Common myeloid progenitor, CD34-positive (primary cell): ENCODE measurements around the gene KCTD16.

Experiments used
- CTCF ChIA-PET: fragments of 350-600 bp; sonication (Branson Sonifier 250); formaldehyde crosslinking; loops from one replicate; lab custom pipeline; 2021; ENCODE audit warnings: antibody characterized with exemption; lab: Charles Lee
- POLR2A ChIA-PET: fragments of 350-600 bp; sonication (Branson Sonifier 250); formaldehyde crosslinking; loops from one replicate; lab custom pipeline; 2021; ENCODE audit warnings: antibody characterized with exemption; lab: Charles Lee
- DNase-seq, 3 donors: peaks; one replicate each; pipeline versions ENCODE4 v3.0.0 to v3.0.0-alpha.2; 2013
- H3K27ac ChIP-seq, 2 experiments: 1 replicate in 1 of 2; 2 replicates in 1 of 2; pipeline ENCODE4 v1.7.0; 2013; ENCODE audit warnings: inconsistent platforms in 2 of 2, low read length in 2 of 2, mild to moderate bottlenecking in 2 of 2, low read depth in 1 of 2, moderate library complexity in 1 of 2; ENCODE audit not compliant: severe bottlenecking in 2 of 2, insufficient read depth in 1 of 2, poor library complexity in 1 of 2
- H3K27me3 ChIP-seq, 5 experiments: replicated peaks in 2 of 5; 1 replicate in 3 of 5; 2 replicates in 2 of 5; pipeline versions ENCODE4 v1.6.1 to v1.7.0; 2013; ENCODE audit warnings: low read length in 4 of 5, mild to moderate bottlenecking in 2 of 5, moderate library complexity in 2 of 5, inconsistent platforms in 1 of 5; ENCODE audit not compliant: insufficient read depth in 5 of 5, control insufficient read depth in 4 of 5
- H3K36me3 ChIP-seq, 4 experiments: 1 replicate in 2 of 4; 2 replicates in 2 of 4; pipeline versions ENCODE4 v1.6.1 to v1.7.0; 2013; ENCODE audit warnings: low read length in 3 of 4, control low read depth in 1 of 4, mild to moderate bottlenecking in 1 of 4; ENCODE audit not compliant: control insufficient read depth in 4 of 4, insufficient read depth in 4 of 4
- H3K4me1 ChIP-seq, 4 experiments: 1 replicate in 3 of 4; 2 replicates in 1 of 4; pipeline versions ENCODE4 v1.6.1 to v1.7.1; 2013; ENCODE audit warnings: low read length in 3 of 4, mild to moderate bottlenecking in 3 of 4, control low read depth in 1 of 4, inconsistent platforms in 1 of 4, moderate library complexity in 1 of 4; ENCODE audit not compliant: control insufficient read depth in 4 of 4, insufficient read depth in 4 of 4; ENCODE audit errors: control extremely low read depth in 1 of 4
- H3K4me3 ChIP-seq, 7 experiments: 1 replicate in 4 of 7; 2 replicates in 3 of 7; pipeline versions ENCODE4 v1.5.1 to v1.7.0; 2013; ENCODE audit warnings: mild to moderate bottlenecking in 7 of 7, low read length in 6 of 7, moderate library complexity in 6 of 7, inconsistent platforms in 2 of 7, low read depth in 2 of 7, control low read depth in 1 of 7; ENCODE audit not compliant: insufficient read depth in 4 of 7, control insufficient read depth in 1 of 7; ENCODE audit errors: extremely low read depth in 1 of 7
- H3K9me3 ChIP-seq, 5 experiments: 1 replicate in 4 of 5; 2 replicates in 1 of 5; pipeline versions ENCODE4 v1.6.1 to v1.7.1; 2013; ENCODE audit warnings: low read length in 4 of 5, mild to moderate bottlenecking in 2 of 5, inconsistent platforms in 1 of 5, low read depth in 1 of 5, moderate library complexity in 1 of 5; ENCODE audit not compliant: control insufficient read depth in 4 of 5, insufficient read depth in 2 of 5; ENCODE audit errors: control extremely low read depth in 1 of 5
- WGBS: methylation state at CpG from one replicate; pipeline ENCODE4 v1.1.5; 2013; ENCODE audit not compliant: insufficient coverage; 5-methylcytosine and 5-hydroxymethylcytosine counted together

Gene KCTD16

GRCh38 chr5:144365885-144366284 lies 195.2 kb downstream of the KCTD16 start:
- ChIA-PET CTCF (no interaction called here), POLR2A (no interaction called here)
- Histone ChIP-seq H3K4me3 (no peak overlapping the region), H3K36me3 (no peaks in the 10 kb centered on the region), H3K27ac (no peak overlapping the region), H3K4me1 (no peaks in the 10 kb centered on the region), H3K9me3 (no peaks in the 10 kb centered on the region), H3K27me3 (no peaks in the 10 kb centered on the region)
- DNase-seq, result no peak

GRCh38 chr5:144367991-144368390 lies 197.3 kb downstream of the KCTD16 start:
- Histone ChIP-seq H3K4me1 (no peaks in the 10 kb centered on the region), H3K4me3 (no peak overlapping the region), H3K36me3 (no peaks in the 10 kb centered on the region), H3K9me3 (no peaks in the 10 kb centered on the region), H3K27me3 (no peaks in the 10 kb centered on the region), H3K27ac (no peak overlapping the region)
- POLR2A ChIA-PET, result no interaction called here
- DNase-seq, result no peak
- WGBS, result 0% methylated on average over 1 of the region's 3 CpGs
- CTCF ChIA-PET, result no interaction called here

DNA sequence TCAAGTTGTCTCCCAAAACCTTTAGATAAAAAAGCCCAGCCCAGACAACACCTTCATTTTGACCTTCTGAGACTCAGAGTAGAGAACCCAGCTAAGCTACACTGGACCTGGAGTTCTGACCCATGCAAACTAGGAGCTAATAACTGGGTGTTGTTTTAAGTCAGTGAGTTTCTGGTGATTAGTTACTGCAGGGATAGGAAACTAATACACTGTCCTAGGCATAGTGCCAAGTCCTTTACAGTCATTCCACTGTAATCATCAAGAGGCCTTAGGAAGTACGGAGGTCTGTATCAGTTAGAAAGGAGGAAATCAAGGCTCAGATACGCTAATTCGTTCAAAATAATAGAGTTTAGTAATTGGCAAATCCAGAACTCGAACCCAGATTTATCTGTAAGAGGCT lies 197.9 kb downstream of the KCTD16 start:
- Histone ChIP-seq H3K4me3 (no peak overlapping the region), H3K4me1 (no peaks in the 10 kb centered on the region), H3K27ac (no peak overlapping the region), H3K9me3 (no peaks in the 10 kb centered on the region), H3K27me3 (no peaks in the 10 kb centered on the region), H3K36me3 (no peaks in the 10 kb centered on the region)
- no peak for DNase-seq
- ChIA-PET CTCF (no interaction called here), POLR2A (no interaction called here)
- 100% methylated on average over 4 of the region's 4 CpGs for WGBS

- Histone ChIP-seq H3K27me3 (no peaks in the 10 kb centered on the region), H3K27ac (no peak overlapping the region), H3K9me3 (no peaks in the 10 kb centered on the region), H3K36me3 (no peaks in the 10 kb centered on the region), H3K4me3 (no peak overlapping the region), H3K4me1 (no peaks in the 10 kb centered on the region)
- no CpG with 5 or more reads among the region's 4 CpGs for WGBS
- no peak for DNase-seq
- ChIA-PET CTCF (no interaction called here), POLR2A (no interaction called here)
These were observed 198.3 kb downstream of the KCTD16 start for GRCh38 chr5:144369006-144369405.

- no peak overlapping the region for H3K4me3 ChIP-seq
- no peak for DNase-seq
- CTCF ChIA-PET, result no interaction called here
- no peaks in the 10 kb centered on the region for H3K36me3 ChIP-seq
- H3K9me3 ChIP-seq, result no peaks in the 10 kb centered on the region
- no peaks in the 10 kb centered on the region for H3K4me1 ChIP-seq
- 100% methylated on average over 2 of the region's 3 CpGs for WGBS
- POLR2A ChIA-PET, result no interaction called here
- no peaks in the 10 kb centered on the region for H3K27me3 ChIP-seq
- no peak overlapping the region for H3K27ac ChIP-seq
These were observed 199.6 kb downstream of the KCTD16 start for GRCh38 chr5:144370273-144370672.

DNA sequence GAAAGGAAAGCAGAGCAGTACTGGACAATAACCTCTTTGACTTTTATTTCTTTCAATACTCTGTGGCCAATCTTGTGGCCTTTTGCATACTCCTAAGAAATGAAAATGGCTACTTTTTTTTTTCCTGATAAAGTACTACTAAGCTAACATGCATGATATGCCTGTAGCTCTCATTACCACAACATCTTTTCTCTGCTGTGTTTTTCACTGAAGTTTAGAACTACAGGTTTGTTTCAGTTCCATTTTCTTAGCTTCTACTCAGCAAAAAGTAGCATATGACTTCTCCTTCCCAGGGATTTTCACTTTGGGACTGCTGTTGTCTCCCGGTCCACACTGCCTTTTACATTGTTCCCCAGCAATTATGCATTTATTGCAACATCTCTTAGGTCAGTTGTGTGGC lies 204.0 kb downstream of the KCTD16 start:
- no peaks in the 10 kb centered on the region for H3K9me3 ChIP-seq
- DNase-seq, result no peak
- no peaks in the 10 kb centered on the region for H3K27me3 ChIP-seq
- POLR2A ChIA-PET, result no interaction called here
- WGBS, result no CpG with 5 or more reads among the region's 1 CpG
- no peaks in the 10 kb centered on the region for H3K4me1 ChIP-seq
- H3K36me3 ChIP-seq, result no peaks in the 10 kb centered on the region
- CTCF ChIA-PET, result no interaction called here
- H3K27ac ChIP-seq, result no peak overlapping the region
- no peak overlapping the region for H3K4me3 ChIP-seq

- ChIA-PET CTCF (no interaction called here), POLR2A (no interaction called here)
- no peak for DNase-seq
These were observed 206.5 kb downstream of the KCTD16 start for GRCh38 chr5:144377207-144377606.

More at GRCh38 chr5:144377207-144377606, 206.5 kb downstream of the KCTD16 start:
- Histone ChIP-seq H3K4me1 (no peaks in the 10 kb centered on the region), H3K9me3 (peaks cover 0 to 7% (median 3%) of the 10 kb centered on the region in 5 experiments), H3K27ac (no peak overlapping the region), H3K27me3 (no peaks in the 10 kb centered on the region), H3K36me3 (no peaks in the 10 kb centered on the region), H3K4me3 (no peak overlapping the region)
